PFSK-1 (cell line): ENCODE measurements around the gene ATP1A1.

Experiments
- FOXP2 ChIP-seq: optimal IDR thresholded peaks from 2 replicates; pipeline ENCODE3; 2011; ENCODE audit warnings: borderline replicate concordance, control low read depth, inconsistent platforms; ENCODE audit not compliant: insufficient read depth; ENCODE audit errors: extremely low read length, extremely low read depth
- POLR2AphosphoS5 ChIP-seq: IDR thresholded peaks from 2 replicates; pipeline ENCODE4 v1.6.1; 2012; ENCODE audit warnings: low read depth, mild to moderate bottlenecking, control low read depth, low read length, moderate library complexity
- SIN3A ChIP-seq: IDR thresholded peaks from 2 replicates; pipeline ENCODE4 v1.6.1; 2012; ENCODE audit warnings: mild to moderate bottlenecking, low read length, moderate library complexity, borderline replicate concordance; ENCODE audit not compliant: insufficient read depth
- TAF1 ChIP-seq: IDR thresholded peaks from 2 replicates; pipeline ENCODE4 v1.6.1; 2012; ENCODE audit warnings: low read length, control low read depth, borderline replicate concordance; ENCODE audit not compliant: insufficient read depth
- TF ChIP-seq, protein P1 (sequence below), 2 experiments: IDR thresholded peaks; 2 replicates each; pipeline versions ENCODE4 v1.6.1 to v1.8.0; 2011 to 2012; ENCODE audit warnings: low read depth in 2 of 2, low read length in 2 of 2, control low read depth in 1 of 2, inconsistent platforms in 1 of 2, mild to moderate bottlenecking in 1 of 2, moderate library complexity in 1 of 2; ENCODE audit not compliant: insufficient read depth in 1 of 2

DNA sequence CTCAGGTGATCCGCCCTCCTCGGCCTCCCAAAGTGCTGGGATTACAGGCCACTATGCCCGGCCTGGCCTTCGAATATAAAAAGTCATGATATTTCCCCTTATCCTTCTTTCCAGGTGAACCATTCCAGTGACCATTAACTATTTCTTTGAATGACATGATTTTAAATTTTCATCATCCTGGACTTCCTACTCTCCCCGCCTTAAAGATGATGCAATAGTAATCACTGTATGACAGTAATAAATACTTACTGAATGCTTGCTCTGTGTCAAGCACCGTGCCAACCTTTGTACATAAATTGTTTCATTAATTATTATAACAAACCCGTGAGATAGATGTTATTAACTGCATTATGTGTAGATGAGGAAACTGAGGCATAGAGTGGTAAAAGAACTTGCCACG is 19.9 kb upstream of the ATP1A1 start:
- TF ChIP-seq POLR2AphosphoS5 (no peak), TAF1 (no peak), FOXP2 (no peak), SIN3A (no peak)
- TF ChIP-seq, protein P1, sequence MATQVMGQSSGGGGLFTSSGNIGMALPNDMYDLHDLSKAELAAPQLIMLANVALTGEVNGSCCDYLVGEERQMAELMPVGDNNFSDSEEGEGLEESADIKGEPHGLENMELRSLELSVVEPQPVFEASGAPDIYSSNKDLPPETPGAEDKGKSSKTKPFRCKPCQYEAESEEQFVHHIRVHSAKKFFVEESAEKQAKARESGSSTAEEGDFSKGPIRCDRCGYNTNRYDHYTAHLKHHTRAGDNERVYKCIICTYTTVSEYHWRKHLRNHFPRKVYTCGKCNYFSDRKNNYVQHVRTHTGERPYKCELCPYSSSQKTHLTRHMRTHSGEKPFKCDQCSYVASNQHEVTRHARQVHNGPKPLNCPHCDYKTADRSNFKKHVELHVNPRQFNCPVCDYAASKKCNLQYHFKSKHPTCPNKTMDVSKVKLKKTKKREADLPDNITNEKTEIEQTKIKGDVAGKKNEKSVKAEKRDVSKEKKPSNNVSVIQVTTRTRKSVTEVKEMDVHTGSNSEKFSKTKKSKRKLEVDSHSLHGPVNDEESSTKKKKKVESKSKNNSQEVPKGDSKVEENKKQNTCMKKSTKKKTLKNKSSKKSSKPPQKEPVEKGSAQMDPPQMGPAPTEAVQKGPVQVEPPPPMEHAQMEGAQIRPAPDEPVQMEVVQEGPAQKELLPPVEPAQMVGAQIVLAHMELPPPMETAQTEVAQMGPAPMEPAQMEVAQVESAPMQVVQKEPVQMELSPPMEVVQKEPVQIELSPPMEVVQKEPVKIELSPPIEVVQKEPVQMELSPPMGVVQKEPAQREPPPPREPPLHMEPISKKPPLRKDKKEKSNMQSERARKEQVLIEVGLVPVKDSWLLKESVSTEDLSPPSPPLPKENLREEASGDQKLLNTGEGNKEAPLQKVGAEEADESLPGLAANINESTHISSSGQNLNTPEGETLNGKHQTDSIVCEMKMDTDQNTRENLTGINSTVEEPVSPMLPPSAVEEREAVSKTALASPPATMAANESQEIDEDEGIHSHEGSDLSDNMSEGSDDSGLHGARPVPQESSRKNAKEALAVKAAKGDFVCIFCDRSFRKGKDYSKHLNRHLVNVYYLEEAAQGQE (IDR thresholded peaks at IDR 0.05; ENCODE audit: insufficient read depth in 1 of 2, low read depth in 2 of 2, low read length in 2 of 2): no peak
